HG02973 (cell line): ENCODE results near the gene SH3PXD2A.

ENCODE experiments used
- ATAC-seq: cut with Tn5 transposase; IDR thresholded peaks from one replicate; pipeline ENCODE4 v1.9.1; 2021; ENCODE audit warnings: moderate library complexity; ENCODE audit not compliant: unreplicated experiment

The SH3PXD2A gene, protein sequence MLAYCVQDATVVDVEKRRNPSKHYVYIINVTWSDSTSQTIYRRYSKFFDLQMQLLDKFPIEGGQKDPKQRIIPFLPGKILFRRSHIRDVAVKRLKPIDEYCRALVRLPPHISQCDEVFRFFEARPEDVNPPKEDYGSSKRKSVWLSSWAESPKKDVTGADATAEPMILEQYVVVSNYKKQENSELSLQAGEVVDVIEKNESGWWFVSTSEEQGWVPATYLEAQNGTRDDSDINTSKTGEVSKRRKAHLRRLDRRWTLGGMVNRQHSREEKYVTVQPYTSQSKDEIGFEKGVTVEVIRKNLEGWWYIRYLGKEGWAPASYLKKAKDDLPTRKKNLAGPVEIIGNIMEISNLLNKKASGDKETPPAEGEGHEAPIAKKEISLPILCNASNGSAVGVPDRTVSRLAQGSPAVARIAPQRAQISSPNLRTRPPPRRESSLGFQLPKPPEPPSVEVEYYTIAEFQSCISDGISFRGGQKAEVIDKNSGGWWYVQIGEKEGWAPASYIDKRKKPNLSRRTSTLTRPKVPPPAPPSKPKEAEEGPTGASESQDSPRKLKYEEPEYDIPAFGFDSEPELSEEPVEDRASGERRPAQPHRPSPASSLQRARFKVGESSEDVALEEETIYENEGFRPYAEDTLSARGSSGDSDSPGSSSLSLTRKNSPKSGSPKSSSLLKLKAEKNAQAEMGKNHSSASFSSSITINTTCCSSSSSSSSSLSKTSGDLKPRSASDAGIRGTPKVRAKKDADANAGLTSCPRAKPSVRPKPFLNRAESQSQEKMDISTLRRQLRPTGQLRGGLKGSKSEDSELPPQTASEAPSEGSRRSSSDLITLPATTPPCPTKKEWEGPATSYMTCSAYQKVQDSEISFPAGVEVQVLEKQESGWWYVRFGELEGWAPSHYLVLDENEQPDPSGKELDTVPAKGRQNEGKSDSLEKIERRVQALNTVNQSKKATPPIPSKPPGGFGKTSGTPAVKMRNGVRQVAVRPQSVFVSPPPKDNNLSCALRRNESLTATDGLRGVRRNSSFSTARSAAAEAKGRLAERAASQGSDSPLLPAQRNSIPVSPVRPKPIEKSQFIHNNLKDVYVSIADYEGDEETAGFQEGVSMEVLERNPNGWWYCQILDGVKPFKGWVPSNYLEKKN

DNA sequence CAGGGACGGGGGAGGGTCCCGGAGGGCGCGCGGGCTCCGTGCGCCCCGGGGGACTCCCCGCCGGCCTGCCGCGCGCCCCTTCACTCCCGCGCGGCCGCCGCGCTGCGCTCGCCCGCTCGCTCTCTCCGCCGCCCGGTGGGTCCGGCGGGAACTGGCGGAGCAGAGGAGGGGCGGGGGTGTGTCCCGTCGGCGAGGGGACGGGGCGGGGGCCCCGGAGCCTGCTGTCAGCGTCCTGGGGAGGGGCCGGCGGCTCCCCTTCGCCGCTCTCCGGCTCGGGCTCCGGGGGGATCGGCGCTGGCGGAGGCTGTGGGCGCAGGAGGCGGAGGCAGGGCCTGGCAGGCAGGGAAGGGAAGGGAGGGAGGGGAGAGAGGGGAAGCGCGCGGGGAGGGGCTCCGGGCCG lies at the start of gene SH3PXD2A:
TSS of gene SH3PXD2A (minus strand) at position 153 of the 400 bp plus-strand sequence. CDS start 310 bp downstream, outside the sequence.
- ATAC-seq: no peak

DNA sequence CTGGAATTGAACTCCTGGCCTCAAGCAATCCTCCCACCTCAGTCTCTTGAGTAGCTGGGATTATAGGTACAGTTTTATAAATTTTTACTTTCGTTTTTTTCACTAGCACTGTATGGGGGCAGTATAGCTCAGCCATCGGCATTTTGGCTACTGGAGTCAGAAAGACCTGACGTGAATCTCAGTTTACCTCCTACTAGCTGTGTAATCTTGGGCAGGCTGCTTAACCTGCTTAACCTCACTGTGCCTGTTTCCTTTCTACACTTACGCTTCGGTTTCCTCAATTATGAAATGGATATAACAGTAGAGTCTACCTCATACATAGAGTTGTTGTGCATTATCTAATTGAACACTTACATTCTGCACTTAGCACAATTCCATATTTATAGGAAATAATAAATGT lies 45.9 kb upstream of the SH3PXD2A start:
- no peak for ATAC-seq

DNA sequence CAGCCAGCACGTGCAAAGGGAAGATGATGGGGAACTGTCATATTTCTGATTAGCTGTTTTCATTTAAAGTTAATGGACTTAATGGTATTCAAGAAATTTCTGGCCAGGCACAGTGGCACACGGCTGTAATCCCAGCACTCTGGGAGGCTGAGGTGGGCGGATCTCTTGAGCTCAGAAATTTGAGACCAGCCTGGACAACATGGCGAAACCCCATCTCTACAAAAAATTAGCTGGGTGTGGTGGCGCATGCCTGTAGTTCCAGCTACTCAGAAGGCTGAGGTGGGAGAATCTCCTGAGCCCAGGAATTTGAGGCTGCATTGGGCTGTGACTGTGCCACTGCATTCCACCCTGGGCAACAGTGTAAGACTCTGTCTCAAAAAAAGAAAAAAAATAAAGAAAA lies 43.9 kb upstream of the SH3PXD2A start:
- no peak for ATAC-seq

DNA sequence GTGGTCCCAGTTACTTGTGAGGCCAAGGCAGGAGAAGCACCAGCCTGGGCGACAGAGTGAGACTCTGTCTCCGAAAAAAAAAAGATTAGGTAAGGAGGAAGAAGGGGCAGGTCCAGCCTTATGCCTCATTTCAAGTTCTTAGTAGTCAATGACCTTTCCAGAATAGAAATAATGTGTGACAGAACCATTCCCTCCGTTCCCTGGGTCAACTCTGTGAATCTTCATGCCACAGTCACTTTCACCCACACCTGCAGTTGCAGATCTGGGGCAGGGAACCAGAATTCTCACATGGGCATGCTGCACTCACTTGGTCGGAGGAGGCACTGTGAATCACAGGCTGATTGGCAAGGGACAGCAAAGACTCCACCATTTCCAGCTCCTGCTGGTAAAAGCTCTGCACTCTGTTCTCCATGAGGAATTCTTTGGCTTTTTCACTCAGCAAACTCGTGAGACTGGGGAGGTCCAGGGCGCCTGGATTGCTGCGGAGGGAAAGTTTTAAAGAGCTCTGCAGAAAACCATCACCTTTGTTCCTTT lies 41.9 kb upstream of the SH3PXD2A start:
- ATAC-seq: no peak

DNA sequence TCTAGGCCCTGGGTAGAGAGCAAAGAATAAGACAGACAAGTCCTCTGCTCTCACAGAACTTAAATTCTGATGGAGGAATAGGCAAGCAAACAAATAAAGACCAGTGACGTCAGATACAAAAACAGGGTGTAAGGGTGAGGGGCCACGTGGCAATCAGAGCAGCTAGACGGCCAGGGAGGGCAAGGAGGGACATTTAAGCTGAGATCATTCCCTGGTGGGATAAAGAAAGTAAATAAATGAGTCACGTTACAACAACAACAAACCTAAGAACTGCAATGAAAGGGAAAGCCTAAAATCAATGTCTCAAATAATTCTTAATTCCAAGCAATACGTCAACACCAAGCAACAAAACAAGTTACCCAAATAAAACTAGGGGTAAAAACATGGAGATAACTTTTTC lies 40.8 kb upstream of the SH3PXD2A start:
- ATAC-seq: no peak

DNA sequence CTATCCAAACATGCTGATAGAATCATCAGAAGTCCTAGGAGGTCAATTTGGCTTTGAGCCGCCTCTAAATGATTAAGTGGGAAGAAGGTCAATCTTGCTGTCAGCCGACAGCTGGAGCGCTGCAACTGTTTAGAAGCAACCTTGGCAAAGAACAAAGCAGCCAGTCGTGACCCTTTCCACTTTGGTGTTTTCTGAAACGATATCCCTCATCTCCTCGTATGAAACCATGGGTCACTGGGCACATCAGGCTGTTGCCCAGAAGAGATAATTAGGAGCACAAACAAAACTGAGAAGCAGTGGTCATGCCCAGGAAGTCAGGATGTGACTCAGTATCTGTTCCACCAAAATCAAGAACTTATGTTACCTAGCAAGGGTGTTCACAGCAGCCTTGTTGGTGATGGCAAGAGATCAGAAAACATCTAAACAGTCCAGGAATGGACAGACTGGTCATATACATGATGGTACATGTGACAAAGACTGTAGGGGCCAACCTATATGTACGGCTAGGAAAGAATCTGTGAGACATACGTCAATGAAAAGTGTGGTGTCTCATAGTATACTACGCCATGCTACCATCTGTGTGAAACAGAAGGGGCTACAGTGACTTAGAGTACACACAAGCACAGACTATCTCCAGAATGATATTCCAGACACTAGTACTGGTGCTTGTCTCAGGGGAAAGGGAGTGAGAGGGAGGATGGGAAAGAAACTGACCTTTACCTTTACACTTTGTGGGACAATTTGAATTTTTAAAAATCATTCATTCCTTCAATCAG lies 40.2 kb upstream of the SH3PXD2A start:
- no peak for ATAC-seq

DNA sequence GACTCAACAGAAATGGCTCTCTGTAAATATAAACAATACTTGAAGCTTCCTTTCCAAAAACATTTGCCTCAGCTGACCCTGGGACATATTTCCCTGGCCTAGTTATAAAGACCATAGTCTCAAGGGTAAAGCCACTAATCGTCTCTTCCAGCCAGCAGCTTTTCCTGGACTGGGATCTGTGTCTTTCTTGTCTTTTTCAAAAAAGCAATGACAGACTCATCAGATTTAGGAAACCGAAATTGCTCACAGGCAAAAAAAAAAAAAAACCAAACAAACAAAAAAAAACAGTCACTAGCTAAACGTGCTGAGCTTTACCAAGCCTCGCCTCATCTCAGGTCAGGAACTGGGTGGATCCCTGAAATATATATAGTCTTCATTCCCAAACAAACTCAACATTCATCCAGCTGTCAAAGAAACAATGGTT lies 39.1 kb upstream of the SH3PXD2A start:
- no peak for ATAC-seq

DNA sequence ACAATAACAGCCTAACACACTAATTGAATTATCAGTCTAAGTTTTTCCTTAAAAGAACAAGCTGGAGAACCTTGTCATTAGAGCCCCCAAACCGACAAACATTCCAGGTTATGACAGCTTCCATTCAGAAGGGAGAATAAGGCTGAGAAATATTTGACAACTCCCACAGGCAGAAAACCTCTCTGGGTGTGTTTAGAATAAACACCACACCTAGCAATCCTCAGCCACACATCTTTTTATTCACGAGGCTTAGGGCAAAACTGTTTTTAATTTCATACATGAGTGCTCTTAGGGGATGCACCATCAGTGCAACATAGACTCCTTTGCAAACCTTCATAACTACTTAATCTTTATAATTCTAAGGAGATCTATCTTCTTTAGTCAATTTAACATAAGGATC lies 38.4 kb upstream of the SH3PXD2A start:
- ATAC-seq: no peak

DNA sequence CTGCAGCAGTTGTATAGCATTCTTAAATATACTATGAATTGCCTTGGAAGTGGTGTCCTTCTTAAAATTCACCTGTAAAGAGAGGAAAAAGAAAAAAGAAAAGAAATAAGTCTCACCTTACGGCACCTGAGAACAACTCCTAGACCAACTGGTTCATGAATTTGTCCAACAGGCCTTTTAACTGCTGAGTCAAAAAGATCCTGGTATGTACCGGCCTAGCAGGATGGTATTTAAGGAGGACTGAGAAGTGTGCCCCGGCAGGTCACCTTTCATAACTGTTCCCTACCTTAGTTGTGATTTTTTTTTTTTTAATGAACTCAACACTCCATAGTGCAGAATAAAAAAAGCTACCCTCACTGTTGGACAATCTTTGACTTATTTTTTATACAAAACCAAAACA lies 36.8 kb upstream of the SH3PXD2A start:
- ATAC-seq: no peak

DNA sequence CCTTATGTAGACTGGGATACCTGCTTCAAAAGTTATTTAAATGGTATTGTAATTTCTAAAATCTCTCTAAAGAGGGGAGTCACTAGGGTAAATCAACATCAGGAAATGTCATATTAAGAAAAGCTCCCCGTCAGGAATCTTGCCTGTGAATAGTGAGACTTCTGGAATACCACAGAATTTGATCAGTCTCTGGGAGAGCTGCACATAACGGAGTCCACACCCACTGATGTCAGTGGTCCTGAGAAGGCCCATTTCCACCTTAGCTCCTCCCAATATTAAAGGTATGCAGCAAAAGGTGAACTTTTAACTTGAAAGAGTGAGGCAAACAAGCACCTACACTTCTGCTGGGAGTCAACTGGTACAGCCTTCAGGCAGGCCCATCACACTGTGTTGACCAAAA lies 35.3 kb upstream of the SH3PXD2A start:
- no peak for ATAC-seq

DNA sequence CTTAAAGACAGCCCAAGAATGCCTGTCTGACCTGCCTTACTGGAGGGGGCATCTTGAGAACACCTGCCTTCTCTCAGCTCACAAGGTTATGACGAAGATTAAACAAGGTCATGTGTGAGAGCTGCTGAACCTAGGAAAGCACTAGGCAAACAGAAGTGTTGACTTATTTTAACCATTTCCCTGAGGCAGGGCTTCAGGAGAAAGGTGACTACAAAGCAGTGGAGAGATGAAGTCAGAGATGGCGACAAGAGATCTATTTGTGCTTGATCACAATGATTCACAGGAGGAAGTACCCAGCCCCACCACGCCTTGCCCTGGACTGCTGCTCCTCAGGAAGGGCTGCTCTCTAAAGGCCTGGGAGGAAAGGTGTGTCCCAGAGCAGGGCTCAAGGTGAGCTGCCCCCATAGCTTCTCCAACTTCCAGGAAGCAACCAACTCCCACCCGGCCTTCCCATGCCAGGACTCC lies 34.9 kb upstream of the SH3PXD2A start:
- ATAC-seq: no peak

DNA sequence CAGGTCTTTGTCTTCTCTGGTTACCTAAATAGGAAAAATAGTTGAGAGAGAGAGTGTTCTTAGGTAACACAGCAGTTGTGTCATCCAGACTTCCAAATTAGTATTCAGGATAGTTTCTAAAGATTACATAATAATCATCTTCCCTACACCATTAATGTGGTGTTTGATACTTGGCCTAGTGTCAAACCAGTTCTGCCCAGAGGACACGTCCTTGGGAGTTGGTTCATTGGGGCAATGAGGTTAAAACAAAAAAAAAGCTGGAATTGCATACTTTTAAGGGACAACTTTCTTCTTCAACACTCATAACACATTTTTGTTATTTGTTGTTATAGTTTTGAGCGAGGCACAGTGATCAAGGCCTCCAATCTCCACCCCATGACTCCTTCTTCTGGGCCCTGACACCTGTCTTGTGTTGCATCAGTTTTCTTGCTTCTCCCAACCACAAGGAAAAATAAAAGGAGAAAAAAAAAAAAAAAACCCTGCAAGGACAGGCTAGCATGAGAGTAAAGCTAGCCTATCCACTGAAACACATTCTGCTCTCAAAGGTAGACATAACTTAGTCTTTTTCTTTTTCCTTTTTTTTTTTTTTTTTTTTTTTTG lies 33.8 kb upstream of the SH3PXD2A start:
- no peak for ATAC-seq

DNA sequence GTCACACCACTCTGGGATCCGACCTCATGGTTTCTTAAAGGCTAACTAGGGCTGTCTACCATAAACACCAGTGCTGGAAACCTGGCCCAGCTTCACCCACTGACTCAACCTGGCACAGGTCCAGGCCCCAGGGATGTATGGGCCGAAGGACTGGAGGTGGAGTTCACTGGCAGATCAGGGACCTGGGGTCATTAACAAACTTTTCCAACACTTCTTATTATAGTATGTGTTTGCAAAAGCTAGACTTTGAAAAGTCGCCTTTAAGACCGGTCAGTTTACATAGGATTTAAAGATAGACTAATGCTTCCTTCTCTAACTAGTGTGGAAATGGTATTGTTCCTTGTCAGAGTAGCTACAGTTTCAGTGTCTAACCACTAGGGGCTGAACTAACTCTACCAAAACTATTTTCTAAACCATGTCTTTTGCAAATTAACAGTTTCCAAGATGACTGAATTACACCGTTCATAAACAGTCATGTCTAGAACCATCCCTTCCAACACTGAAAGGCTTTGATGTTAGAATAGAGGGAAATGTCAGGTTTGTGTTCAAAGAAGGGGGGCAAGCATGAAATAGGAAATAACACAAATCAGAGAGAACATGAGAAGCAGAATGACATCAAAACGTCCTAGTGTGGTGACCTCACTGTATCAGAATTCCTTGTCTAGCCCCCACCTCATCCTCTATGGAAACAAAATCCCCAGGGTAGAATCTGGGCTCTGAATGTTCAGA lies 32.9 kb upstream of the SH3PXD2A start:
- peak; percentile 56 for ATAC-seq

DNA sequence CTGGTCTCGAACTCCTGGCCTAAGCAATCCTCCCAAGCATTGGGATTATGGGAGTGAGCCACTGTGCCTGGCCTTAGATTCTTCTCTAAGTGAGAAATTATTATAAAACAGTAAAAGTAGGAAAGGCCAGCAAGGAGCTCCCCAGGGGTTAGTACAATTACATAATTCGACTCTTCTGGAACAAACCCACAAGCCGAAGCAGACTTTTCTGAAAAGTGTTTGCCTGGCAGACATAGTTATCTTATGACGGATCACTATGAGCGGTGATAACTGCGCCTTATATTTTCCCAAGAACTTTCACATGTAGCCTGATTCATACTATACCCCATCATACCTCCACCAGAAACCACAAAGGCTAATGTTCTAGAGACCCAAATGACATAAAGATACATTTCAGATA lies 30.2 kb upstream of the SH3PXD2A start:
- no peak for ATAC-seq

DNA sequence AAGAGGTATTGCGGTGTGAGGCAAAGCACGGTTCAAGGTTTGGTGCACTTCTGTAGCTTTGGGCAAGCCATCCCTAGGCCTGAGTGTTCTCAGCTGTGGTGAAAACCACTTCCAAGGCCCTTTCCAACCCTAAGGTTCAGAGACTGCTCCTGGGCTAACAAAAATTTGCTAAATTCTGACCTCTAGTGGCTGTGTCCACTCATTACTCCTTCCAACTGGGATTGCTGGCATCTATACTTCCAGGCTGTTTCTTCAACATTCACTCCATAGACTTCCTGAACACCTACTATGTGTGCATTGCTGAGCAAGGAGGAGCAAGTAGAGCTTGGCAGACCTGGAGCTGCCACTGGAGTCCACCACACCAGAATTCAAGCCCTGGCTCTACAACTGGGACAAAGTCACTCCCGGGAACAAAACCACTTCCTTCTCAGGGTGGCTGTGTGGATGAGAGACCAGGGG lies 29.3 kb upstream of the SH3PXD2A start:
- ATAC-seq: no peak

DNA sequence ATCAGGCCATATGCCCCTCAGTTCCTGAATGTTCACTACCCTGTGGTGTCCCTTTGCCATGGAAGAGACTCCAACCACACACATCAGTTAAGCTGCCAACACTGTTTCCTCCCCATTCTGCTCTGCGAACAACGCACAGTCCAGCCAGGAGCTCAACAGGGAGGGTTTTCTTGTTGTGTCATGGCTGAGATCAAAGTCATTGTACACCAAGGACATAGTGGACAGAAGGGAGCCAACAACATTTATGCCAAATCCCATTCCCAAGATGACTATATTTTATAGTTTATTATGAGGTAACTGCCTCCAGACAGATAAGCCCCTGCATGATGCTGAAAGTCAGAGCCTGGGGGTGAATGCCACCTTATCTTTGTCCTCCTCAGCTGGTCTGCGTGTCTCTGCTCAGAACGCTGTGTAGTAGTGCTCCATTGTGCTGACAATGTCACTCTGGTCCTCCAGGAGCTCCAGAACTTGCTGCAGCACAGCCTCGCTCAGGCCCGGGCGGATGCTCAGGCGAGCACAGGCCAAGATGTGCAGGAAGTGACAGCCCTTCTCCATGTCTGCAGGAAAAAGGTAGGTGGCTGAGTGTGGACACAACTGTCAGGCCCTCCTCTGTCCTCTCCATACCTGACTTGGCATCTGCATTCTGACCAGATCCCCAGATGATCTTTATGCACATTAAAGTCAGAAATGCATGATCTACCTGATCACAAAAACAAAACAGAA lies 27.1 kb upstream of the SH3PXD2A start:
- ATAC-seq: no peak

DNA sequence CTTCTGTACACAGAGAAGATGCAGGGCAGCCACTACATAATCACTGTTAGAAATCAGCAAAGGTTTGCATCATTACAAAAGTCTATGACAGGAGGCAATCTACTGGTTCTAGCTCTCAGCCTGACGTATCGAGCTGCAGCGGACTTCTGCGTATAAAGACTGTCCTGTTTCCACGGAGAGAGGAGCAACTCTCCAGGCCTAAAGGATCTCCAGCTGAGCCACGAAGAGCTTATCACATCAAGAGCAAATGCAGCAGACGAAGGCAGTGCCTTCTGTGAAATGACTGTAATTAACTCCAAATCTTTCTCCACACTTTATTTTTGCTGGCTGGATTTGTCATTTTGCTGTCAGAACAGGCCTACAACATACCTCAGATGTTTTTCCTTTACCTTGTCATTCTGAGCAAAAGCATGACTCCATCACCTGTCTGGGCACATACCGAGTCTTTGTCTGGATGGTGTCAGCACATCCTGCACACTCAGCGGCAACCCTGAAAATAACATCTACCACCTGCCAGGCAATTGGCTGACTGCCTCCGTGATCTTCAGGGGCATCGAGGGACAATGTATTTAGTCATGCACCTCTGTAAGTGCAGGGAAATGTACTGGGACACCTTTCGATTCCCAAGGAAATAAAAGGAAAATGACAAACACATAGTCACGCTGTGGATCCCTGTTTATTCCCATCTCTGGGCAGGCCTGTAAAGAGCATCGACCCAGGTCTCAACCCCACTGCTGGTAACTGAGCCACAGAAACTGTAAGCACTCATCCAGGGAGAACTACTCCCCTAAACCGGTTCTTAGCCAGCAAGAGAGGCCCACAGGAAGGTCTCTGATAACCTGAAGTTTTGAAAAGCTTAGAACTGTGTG lies 26.3 kb upstream of the SH3PXD2A start:
- no peak for ATAC-seq

DNA sequence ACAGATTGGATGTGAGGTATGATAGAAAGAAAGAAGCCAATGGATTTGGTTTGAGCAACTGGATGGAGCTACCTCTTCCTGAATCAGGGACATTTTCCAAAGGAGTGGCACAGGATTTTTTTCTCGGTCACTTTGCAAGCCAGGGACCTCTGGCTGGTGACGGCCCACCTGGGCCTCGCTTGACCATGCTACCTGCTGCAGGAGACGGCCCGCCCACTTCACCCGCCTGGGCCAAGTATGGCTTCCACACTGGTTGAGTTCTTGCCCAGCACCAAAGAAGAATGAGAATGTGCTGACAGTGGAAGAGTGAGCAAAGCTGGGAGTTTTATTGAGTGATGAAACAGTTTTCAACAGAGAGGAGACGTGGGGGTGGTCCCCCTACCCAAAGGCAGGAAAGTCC lies 24.5 kb upstream of the SH3PXD2A start:
- ATAC-seq: no peak
